NCI-H1436 treated with DMSO at 0.1 percent for 48 hours (cell line): Measurements from ENCODE around the gene TMEM258.
A peak's percentile ranks its signal among the peaks of the same experiment; 100 is the strongest.

Experiments
- DNase-seq: peaks from one replicate; lab custom pipeline; 2025; lab: John Stamatoyannopoulos, UW

Gene TMEM258

GRCh38 chr11:61820174-61820573 lies 27.8 kb upstream of the TMEM258 start:
- DNase-seq = no peak

- DNase-seq = no peak
Measured at GRCh38 chr11:61817471-61818202, 25.2 kb upstream of the TMEM258 start.

GRCh38 chr11:61816736-61817455 lies 24.5 kb upstream of the TMEM258 start, which contains the start of gene FADS1:
FADS1 (minus strand) TSS chr11:61817003; CDS start chr11:61816929, 74 bp downstream.
- peak; percentile 88 for DNase-seq

- no peak for DNase-seq
Measured at GRCh38 chr11:61815790-61816735, 23.7 kb upstream of the TMEM258 start.

GRCh38 chr11:61814958-61815789 lies 22.8 kb upstream of the TMEM258 start:
- DNase-seq = peak; percentile 48

GRCh38 chr11:61814247-61814957 lies 22.0 kb upstream of the TMEM258 start:
- DNase-seq = peak; percentile 15

- DNase-seq = no peak
Measured at GRCh38 chr11:61812736-61813411, 20.5 kb upstream of the TMEM258 start.

GRCh38 chr11:61811831-61812230 lies 19.4 kb upstream of the TMEM258 start:
- DNase-seq = no peak

GRCh38 chr11:61810671-61811175 lies 18.3 kb upstream of the TMEM258 start:
- no peak for DNase-seq

GRCh38 chr11:61806785-61807184 lies 14.4 kb upstream of the TMEM258 start:
- DNase-seq = no peak

GRCh38 chr11:61805146-61805545 lies 12.7 kb upstream of the TMEM258 start:
- no peak for DNase-seq

GRCh38 chr11:61803889-61804647 lies 11.7 kb upstream of the TMEM258 start:
- DNase-seq = no peak

- DNase-seq = no peak
Measured at GRCh38 chr11:61802605-61803004, 10.2 kb upstream of the TMEM258 start.

GRCh38 chr11:61800331-61801281 lies 8.2 kb upstream of the TMEM258 start:
- DNase-seq = no peak

GRCh38 chr11:61799665-61800284 lies 7.4 kb upstream of the TMEM258 start:
- no peak for DNase-seq

GRCh38 chr11:61797263-61797944 lies 5.0 kb upstream of the TMEM258 start:
- DNase-seq = peak; percentile 40
